ENCODE results near the gene PREB. TPM values are rescaled to one million over a fixed set of nuclear protein-coding genes. Genes with fewer than 3 reads are reported as not detected.

PREB gene
- total RNA-seq, 4 donors from 2014 or later = 117 to 197 (median 154) TPM

- H3K4me1 ChIP-seq = peaks cover 5 to 8% of the 10 kb centered on the region in 2 donors
- H3K36me3 ChIP-seq = no peaks in the 10 kb centered on the region
- no peaks in the 10 kb centered on the region for H3K9me3 ChIP-seq
- no peak overlapping the region for H3K4me3 ChIP-seq
- H3K27ac ChIP-seq = no peak overlapping the region
- intact Hi-C loops (cut with DNase I; ENCODE audit: low total_unique reads) = no loop called here
- no peak for TF ChIP-seq POLR2A (IDR thresholded peaks at IDR 0.05)
- TF ChIP-seq, protein P1, sequence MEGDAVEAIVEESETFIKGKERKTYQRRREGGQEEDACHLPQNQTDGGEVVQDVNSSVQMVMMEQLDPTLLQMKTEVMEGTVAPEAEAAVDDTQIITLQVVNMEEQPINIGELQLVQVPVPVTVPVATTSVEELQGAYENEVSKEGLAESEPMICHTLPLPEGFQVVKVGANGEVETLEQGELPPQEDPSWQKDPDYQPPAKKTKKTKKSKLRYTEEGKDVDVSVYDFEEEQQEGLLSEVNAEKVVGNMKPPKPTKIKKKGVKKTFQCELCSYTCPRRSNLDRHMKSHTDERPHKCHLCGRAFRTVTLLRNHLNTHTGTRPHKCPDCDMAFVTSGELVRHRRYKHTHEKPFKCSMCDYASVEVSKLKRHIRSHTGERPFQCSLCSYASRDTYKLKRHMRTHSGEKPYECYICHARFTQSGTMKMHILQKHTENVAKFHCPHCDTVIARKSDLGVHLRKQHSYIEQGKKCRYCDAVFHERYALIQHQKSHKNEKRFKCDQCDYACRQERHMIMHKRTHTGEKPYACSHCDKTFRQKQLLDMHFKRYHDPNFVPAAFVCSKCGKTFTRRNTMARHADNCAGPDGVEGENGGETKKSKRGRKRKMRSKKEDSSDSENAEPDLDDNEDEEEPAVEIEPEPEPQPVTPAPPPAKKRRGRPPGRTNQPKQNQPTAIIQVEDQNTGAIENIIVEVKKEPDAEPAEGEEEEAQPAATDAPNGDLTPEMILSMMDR (IDR thresholded peaks at IDR 0.05 in 4 of 5, conservative IDR thresholded peaks at IDR 0.05 in 1 of 5) = no peak
- no peak for DNase-seq
- no peaks in the 10 kb centered on the region for H3K27me3 ChIP-seq
- in situ Hi-C loops (cut with MboI; ENCODE audit: low sequenced_read_pairs in 4 of 4) = loop anchor here in 2 of 4 donors (10.0 kb wide), 1 partner anchor 192 kb away; the partner anchor contains the start of gene TRIM54 (in 2 of the 2)
- ATAC-seq = no peak
These were observed 41.6 kb downstream of the PREB start for GRCh38 chr2:27092696-27093429.

DNA sequence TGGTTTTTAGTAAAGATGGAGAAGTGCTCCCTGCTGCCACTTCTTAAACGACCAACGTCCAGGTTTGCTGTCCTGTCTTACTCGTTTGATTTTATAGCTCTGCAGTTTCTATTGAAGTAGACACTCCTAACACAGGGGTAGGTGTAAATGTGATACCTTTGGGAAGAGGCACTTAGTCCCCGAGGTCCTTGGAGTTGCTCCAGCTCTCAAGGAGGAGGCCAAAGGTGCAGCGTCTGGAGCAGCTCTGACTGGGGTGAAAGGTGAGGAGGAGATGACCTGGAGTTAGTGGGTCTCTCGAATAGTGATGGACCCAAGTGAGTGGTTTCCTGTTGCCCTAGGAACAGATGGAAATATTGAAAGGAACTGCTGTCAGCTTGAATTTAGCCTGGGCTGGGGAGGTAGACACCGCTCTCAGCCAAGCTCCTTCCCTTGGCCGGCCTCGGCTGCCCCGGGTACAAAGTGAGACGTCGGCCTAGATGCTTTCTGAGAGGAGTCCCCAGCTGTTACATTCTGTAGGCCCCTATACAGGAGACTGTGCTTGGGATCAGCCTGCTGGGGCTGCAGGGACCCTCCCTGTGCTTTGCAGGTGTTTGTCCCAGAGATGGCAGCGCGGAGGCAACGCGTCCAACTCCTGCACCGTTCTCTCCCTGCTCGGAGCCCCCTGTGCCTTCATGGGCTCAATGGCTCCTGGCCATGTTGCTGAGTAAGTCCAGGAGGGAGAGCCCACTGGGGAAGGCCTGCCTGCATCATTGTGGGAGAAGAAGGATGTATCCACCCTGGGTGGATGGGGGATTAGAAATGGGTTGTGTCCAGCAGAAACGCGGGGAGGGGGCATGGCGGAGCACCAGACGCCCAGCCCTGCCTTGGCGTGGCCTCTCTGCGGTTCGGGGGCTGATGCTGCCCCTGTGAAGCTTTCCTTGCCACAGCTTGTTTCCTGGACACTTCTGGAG, 42.4 kb downstream of the PREB start:
- no peak for ATAC-seq
- no peak overlapping the region for H3K27ac ChIP-seq
- H3K36me3 ChIP-seq = no peaks in the 10 kb centered on the region
- DNase-seq = no peak
- TF ChIP-seq, protein P1 (IDR thresholded peaks at IDR 0.05 in 4 of 5, conservative IDR thresholded peaks at IDR 0.05 in 1 of 5) = no peak
- TF ChIP-seq POLR2A (IDR thresholded peaks at IDR 0.05) = no peak
- in situ Hi-C loops (cut with MboI; ENCODE audit: low sequenced_read_pairs in 4 of 4) (loop anchor here in 2 of 4 donors (10.0 kb wide), 1 partner anchor 193 kb away; the partner anchor contains the start of gene TRIM54 (in 2 of the 2)), intact Hi-C loops (cut with DNase I; ENCODE audit: low total_unique reads) (no loop called here)
- no peak overlapping the region for H3K4me3 ChIP-seq
- no peaks in the 10 kb centered on the region for H3K9me3 ChIP-seq
- peaks cover 12 to 13% of the 10 kb centered on the region in 2 donors for H3K4me1 ChIP-seq
- H3K27me3 ChIP-seq = no peaks in the 10 kb centered on the region

- Histone ChIP-seq H3K27me3 (no peaks in the 10 kb centered on the region), H3K36me3 (no peaks in the 10 kb centered on the region), H3K9me3 (no peaks in the 10 kb centered on the region), H3K27ac (no peak overlapping the region), H3K4me3 (no peak overlapping the region), H3K4me1 (peaks cover 13 to 17% of the 10 kb centered on the region in 2 donors)
- intact Hi-C loops (cut with DNase I; ENCODE audit: low total_unique reads) = loop anchor here (5.0 to 10.0 kb wide), 2 partner anchors 57 to 285 kb away; partner anchors contain the start of genes EIF2B4, SNX17 and TMEM214
- in situ Hi-C loops (cut with MboI; ENCODE audit: low sequenced_read_pairs in 4 of 4) = loop anchor here (5.0 to 10.0 kb wide), 3 partner anchors 55 to 125 kb away; partner anchors contain the start of genes TMEM214 (in 3 of the 4) and MAPRE3 (in 1 of the 4)
- no peak for TF ChIP-seq POLR2A (IDR thresholded peaks at IDR 0.05)
- TF ChIP-seq, protein P1 (IDR thresholded peaks at IDR 0.05 in 4 of 5, conservative IDR thresholded peaks at IDR 0.05 in 1 of 5) = no peak
- ATAC-seq (no peak), DNase-seq (no peak)
These were observed 45.1 kb downstream of the PREB start for GRCh38 chr2:27089111-27089954.

- intact Hi-C loops (cut with DNase I; ENCODE audit: low total_unique reads) = loop anchor here (5.0 to 10.0 kb wide), 2 partner anchors 56 to 286 kb away; partner anchors contain the start of genes EIF2B4, SNX17 and TMEM214
- no peak for DNase-seq
- in situ Hi-C loops (cut with MboI; ENCODE audit: low sequenced_read_pairs in 4 of 4) = loop anchor here (5.0 to 10.0 kb wide), 3 partner anchors 54 to 124 kb away; partner anchors contain the start of genes TMEM214 (in 3 of the 4) and MAPRE3 (in 1 of the 4)
- no peak for ATAC-seq
- Histone ChIP-seq H3K27ac (no peak overlapping the region), H3K4me1 (peaks cover 13 to 22% of the 10 kb centered on the region in 2 donors), H3K4me3 (no peak overlapping the region), H3K36me3 (no peaks in the 10 kb centered on the region), H3K27me3 (no peaks in the 10 kb centered on the region), H3K9me3 (no peaks in the 10 kb centered on the region)
- TF ChIP-seq, protein P1 (IDR thresholded peaks at IDR 0.05 in 4 of 5, conservative IDR thresholded peaks at IDR 0.05 in 1 of 5) = no peak
- no peak for TF ChIP-seq POLR2A (IDR thresholded peaks at IDR 0.05)
These were observed 45.8 kb downstream of the PREB start for GRCh38 chr2:27088634-27089033.
